OCI-LY7 (cell line): ENCODE measurements around the gene MAP2K2.

Source experiments
- CTCF ChIP-seq: fragments of 200-600 bp; sonication (generic); conservative IDR thresholded peaks from 2 replicates; pipeline ENCODE4 v1.5.1; 2014; ENCODE audit warnings: mild to moderate bottlenecking, antibody characterized with exemption, low read length, moderate library complexity, mixed read lengths
- EZH2phosphoT487 ChIP-seq: fragments of 200-600 bp; sonication (generic); IDR thresholded peaks from 2 replicates; pipeline ENCODE4 v1.6.1; 2018; ENCODE audit warnings: low read depth, borderline replicate concordance, mild to moderate bottlenecking, mixed run types, antibody characterized with exemption, low read length, moderate library complexity, mixed read lengths

GRCh38 chr19:4066176-4066606 lies 57.7 kb downstream of the MAP2K2 start:
- TF ChIP-seq EZH2phosphoT487 (no peak), CTCF (0 out of 2 replicates have a peak, but pooled peaks have one; percentile 21)
